GM21528 (cell line): Measurements from ENCODE around the gene TCP11.

Experiments used
- ATAC-seq: cut with Tn5 transposase; IDR thresholded peaks from one replicate; pipeline ENCODE4 v1.9.1; 2021; ENCODE audit warnings: mild to moderate bottlenecking, moderate library complexity; ENCODE audit not compliant: unreplicated experiment, low FRiP score

Gene TCP11

GRCh38 chr6:35068644-35069043 lies 72.5 kb downstream of the TCP11 start:
- no peak for ATAC-seq

- no peak for ATAC-seq
These were observed 72.9 kb downstream of the TCP11 start for GRCh38 chr6:35068206-35068605.
